Measurements from ENCODE around the gene AGBL1.
"Not testable (repeated sequence)": the region's sequence is repeated elsewhere in the genome, so short reads cannot be mapped to it uniquely, and the experiment has no call there.

The AGBL1 gene

GRCh38 chr15:86877171-86877631 is 797.5 kb downstream of the AGBL1 start:
- no peak for TF ChIP-seq CTCF (IDR thresholded peaks at IDR 0.05; ENCODE audit: low read length, missing control alignments)
- DNase-seq (ENCODE audit: low read depth), result no peak
- H3K4me3 ChIP-seq (replicated peaks; ENCODE audit: low read depth, low read length), result no peak overlapping the region

GRCh38 chr15:86878844-86879243 is 799.2 kb downstream of the AGBL1 start:
- not testable (repeated sequence) for DNase-seq (ENCODE audit: low read depth); H3K4me3 ChIP-seq (replicated peaks; ENCODE audit: low read depth, low read length)

GRCh38 chr15:86879250-86880229 is 799.9 kb downstream of the AGBL1 start:
- no peak for TF ChIP-seq CTCF (IDR thresholded peaks at IDR 0.05; ENCODE audit: low read length, missing control alignments)
- DNase-seq (ENCODE audit: low read depth), result no peak
- no peak overlapping the region for H3K4me3 ChIP-seq (replicated peaks; ENCODE audit: low read depth, low read length)

GRCh38 chr15:86885616-86886015 is 805.9 kb downstream of the AGBL1 start:
- no peak overlapping the region for H3K4me3 ChIP-seq (replicated peaks; ENCODE audit: low read depth, low read length)
- DNase-seq (ENCODE audit: low read depth), result no peak
- no peak for TF ChIP-seq CTCF (IDR thresholded peaks at IDR 0.05; ENCODE audit: low read length, missing control alignments)

DNA sequence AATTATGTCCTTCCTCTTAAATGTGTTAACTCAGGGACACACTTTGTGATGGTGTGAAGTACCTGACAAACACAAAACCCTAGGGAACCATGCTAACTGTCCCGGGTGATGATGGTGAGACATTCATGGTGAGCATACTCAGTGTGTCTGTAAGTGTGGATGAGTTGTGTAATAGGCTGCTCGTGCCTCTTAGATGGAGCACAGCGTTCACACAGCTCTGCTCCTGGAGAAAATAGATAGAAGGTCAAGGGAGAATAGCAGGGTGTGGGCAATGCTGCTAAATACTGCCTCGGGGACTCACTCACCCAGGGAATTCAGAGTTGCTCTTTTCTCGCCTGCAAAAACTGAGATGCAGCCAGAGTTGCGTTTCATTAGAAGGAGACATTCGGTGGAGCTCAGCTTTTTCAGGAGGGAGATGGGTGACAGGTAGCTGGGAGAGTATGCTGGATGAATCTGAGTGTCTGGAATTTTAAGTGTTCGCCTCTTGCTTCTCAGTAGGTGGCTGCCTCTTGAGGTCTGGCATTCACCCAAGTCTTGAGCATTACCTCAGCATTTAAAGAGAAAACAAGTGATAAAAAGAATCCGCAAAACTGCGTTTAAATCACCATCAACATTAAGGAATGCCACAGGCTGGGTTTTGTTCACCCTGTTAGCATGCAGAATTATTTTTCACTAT is 813.2 kb downstream of the AGBL1 start:
- no peak overlapping the region for H3K4me3 ChIP-seq (replicated peaks; ENCODE audit: low read depth, low read length)
- no peak for DNase-seq (ENCODE audit: low read depth)
- no peak for TF ChIP-seq CTCF (IDR thresholded peaks at IDR 0.05; ENCODE audit: low read length, missing control alignments)

DNA sequence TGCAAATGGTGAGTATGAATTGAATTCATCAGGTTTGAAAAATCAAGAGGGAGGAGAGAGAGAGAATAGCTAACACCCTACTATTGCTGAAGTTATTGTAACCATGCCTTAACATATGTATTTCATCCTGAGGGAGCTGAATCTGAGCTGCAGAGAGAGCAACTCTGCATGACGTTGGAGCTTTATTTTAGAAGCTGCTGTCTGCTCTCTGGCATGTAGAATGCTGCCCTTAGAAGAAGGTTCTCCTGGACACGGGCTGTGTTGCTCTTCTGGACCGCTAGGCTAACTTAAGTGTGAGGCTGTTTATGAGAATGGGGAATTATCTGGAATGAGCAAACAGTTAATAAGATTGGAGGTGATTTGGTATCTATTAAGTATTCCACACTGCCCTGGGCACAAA is 814.6 kb downstream of the AGBL1 start:
- DNase-seq (ENCODE audit: low read depth), result no peak
- TF ChIP-seq CTCF (IDR thresholded peaks at IDR 0.05; ENCODE audit: low read length, missing control alignments), result no peak
- no peak overlapping the region for H3K4me3 ChIP-seq (replicated peaks; ENCODE audit: low read depth, low read length)

DNA sequence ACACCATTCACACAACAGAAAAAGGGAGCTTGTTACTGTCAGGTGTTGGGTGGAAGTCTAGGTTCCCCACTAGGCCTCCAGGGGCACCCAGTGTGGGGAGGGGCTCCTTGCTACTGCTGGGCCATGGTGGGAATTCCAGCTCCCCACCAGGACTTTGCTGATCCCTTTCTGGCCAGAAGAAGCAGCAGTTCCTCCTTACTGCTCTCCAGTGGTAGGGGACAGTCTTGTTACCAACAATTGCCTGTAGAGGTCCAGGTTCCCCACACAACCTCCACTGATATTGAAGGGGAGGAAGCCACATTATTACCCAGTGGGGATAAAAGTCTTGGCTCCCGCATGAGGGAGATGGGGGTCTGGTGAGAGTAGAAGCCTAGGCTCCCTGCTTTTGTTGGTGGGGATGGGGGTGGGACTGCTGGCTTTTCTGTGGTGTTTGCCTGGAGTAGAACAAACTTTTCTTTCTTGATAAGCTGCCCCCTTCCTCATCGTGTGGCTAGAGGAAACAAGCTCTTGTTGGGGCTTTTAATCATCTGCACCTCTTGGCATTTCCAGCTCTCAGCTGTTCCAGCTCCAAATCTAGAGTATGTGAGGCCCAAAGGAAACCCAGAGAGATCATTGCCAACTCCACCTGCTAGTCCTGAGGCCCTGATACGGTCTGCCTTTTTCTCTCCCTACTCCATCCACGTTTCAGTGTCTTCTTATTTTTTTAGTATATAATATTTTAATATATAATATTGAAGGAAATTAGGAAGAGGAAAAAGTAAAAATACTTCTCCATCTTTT is 824.2 kb downstream of the AGBL1 start:
- DNase-seq (ENCODE audit: low read depth), result no peak
- no peak for TF ChIP-seq CTCF (IDR thresholded peaks at IDR 0.05; ENCODE audit: low read length, missing control alignments)
- H3K4me3 ChIP-seq (replicated peaks; ENCODE audit: low read depth, low read length), result no peak overlapping the region

Measured in fibroblast of pulmonary artery (primary cell).